Kidney epithelial cell (primary cell): Measurements from ENCODE around the gene GRIN2C. TPM values are rescaled to one million over a fixed set of nuclear protein-coding genes. Genes with fewer than 3 reads are reported as not detected.

Source experiments
- DNase-seq: peaks from one replicate; pipeline ENCODE4 v3.0.0-alpha.2; 2010; ENCODE audit warnings: low read depth
- H3K27me3 ChIP-seq: 2 replicates; pipeline ENCODE4 v1.6.0; 2011; ENCODE audit warnings: low read length; ENCODE audit not compliant: control insufficient read depth, insufficient read depth
- H3K36me3 ChIP-seq: 2 replicates; pipeline ENCODE4 v1.5.1; 2011; ENCODE audit warnings: low read length; ENCODE audit not compliant: control insufficient read depth, insufficient read depth
- H3K4me3 ChIP-seq: 2 replicates; pipeline ENCODE4 v1.5.1; 2011; ENCODE audit warnings: low read depth, mild to moderate bottlenecking, control low read depth, low read length
- total RNA-seq: library from RNA; depleted of rRNA; stranded (reverse); fragments of >200 nt; gene quantifications from 2 replicates; pipeline ENCODE4 v1.2.3, GENCODE V29; 2015
- TF ChIP-seq, protein P1 (sequence below): IDR thresholded peaks from 2 replicates; pipeline ENCODE4 v1.5.1; 2011; ENCODE audit warnings: mild to moderate bottlenecking, moderate library complexity, low read length, control low read depth, inconsistent platforms; ENCODE audit not compliant: insufficient read depth, poor library complexity, severe bottlenecking

GRIN2C gene
- total RNA-seq, 1 donor from 2014 or later = not detected

DNA sequence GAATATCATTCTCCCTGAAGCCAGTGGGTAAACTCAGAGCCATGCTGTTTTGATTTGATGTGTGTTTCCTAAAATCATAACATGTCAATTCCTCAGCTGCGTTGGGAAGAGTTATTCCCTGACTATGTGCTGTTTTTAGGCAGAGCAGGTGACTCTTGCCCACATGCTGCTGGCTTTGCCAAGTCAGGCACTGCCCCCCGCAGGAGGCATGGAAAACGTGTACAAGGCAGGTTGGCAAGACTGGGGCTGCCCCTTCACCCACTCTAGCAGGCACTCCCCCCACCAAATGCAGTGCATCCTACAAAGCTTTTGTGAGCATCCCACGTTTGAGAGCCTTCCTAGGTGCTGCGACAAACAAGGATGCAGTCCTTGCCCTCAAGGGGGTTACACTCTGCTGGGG is 45.2 kb downstream of the GRIN2C start:
- Histone ChIP-seq H3K36me3 (no peaks in the 10 kb centered on the region), H3K4me3 (no peak overlapping the region), H3K27me3 (no peaks in the 10 kb centered on the region)
- TF ChIP-seq, protein P1, sequence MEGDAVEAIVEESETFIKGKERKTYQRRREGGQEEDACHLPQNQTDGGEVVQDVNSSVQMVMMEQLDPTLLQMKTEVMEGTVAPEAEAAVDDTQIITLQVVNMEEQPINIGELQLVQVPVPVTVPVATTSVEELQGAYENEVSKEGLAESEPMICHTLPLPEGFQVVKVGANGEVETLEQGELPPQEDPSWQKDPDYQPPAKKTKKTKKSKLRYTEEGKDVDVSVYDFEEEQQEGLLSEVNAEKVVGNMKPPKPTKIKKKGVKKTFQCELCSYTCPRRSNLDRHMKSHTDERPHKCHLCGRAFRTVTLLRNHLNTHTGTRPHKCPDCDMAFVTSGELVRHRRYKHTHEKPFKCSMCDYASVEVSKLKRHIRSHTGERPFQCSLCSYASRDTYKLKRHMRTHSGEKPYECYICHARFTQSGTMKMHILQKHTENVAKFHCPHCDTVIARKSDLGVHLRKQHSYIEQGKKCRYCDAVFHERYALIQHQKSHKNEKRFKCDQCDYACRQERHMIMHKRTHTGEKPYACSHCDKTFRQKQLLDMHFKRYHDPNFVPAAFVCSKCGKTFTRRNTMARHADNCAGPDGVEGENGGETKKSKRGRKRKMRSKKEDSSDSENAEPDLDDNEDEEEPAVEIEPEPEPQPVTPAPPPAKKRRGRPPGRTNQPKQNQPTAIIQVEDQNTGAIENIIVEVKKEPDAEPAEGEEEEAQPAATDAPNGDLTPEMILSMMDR = peak; percentile 10
- DNase-seq = no peak

DNA sequence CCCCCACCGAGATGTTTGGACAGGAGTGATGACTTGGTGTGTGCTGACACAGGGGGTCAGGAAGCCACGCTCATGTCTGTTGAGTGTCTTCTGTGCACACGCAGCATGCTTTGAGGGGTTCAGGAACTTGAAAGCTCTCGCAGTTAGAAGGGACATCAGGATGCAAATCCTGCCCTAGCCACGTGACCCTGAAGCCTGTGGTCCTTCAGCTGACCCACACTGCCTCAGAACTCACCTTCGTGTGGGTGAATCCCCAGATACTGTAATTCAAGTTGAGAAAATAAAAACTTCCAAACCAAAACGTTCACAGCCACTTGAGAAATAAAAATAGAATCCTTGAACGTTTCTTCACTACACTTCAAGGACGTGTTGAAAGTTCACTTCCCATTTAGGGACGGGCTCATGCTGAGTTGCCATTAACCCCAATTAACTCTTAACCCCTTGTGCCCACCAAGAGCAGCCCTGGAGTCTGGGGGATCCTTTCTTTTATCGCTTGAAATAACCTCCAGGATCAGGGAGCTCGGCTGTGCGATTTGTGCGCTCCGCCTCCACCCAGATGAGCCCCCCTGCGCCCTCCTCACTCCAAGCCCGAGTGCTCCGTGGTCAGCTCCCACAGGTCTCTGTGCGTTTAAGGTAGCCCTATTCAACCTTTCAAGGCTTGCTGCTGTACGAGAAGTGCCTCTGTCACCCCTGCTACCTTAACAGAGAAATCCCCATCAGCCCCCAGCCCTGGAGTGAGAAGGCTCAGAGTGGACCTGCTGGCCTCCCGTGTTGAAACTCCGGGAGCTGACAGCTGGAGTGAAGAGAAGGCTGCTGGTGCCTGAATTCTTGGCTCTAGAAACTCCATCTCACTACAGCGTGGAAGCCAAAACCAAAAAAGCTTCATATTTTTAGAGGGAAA is 47.3 kb downstream of the GRIN2C start:
- TF ChIP-seq, protein P1 = no peak
- peaks cover 13% of the 10 kb centered on the region for H3K27me3 ChIP-seq
- no peak for DNase-seq
- no peaks in the 10 kb centered on the region for H3K36me3 ChIP-seq
- H3K4me3 ChIP-seq = no peak overlapping the region

- Histone ChIP-seq H3K36me3 (no peaks in the 10 kb centered on the region), H3K4me3 (no peak overlapping the region), H3K27me3 (peaks cover 13% of the 10 kb centered on the region)
- DNase-seq = no peak
- TF ChIP-seq, protein P1 = no peak
These were observed 48.8 kb downstream of the GRIN2C start for GRCh38 chr17:74810699-74811485.

DNA sequence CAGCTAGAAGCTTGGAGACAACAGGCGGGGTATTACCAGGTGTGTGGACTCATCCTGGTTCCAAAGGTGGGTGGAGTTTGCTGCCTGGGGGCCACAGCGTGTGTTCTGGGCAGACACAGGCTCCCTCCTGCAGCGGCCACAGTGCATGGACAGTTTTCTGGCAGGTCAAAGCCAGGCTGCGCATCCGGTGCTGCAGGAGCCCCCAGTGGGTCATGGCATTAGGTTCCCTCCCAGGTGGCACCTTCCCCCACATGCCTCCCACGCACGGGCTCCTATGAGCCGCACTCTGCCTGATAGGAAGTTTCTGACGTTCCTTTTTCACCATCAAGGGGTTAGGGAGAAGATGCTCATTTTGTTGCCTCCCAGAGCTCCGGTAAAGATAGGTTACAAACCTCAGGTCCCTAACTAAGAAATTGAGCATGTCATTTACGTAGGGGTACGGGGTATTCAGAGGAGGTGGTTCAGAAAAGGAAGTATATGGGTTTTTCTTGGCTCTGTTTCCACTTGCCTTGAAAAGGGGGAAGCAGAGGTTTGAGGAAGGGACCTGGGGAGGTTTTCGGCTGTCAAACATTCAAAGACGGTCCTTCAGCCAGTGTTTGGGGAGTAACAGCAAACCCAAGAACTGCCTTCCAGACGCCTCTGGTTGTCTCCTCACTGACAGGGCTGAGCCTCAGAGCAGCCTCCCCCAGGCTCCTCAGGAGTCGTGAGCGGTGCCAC is 50.8 kb downstream of the GRIN2C start:
- no peak for DNase-seq
- TF ChIP-seq, protein P1 = no peak
- H3K36me3 ChIP-seq = no peaks in the 10 kb centered on the region
- peaks cover 13% of the 10 kb centered on the region for H3K27me3 ChIP-seq
- no peak overlapping the region for H3K4me3 ChIP-seq

DNA sequence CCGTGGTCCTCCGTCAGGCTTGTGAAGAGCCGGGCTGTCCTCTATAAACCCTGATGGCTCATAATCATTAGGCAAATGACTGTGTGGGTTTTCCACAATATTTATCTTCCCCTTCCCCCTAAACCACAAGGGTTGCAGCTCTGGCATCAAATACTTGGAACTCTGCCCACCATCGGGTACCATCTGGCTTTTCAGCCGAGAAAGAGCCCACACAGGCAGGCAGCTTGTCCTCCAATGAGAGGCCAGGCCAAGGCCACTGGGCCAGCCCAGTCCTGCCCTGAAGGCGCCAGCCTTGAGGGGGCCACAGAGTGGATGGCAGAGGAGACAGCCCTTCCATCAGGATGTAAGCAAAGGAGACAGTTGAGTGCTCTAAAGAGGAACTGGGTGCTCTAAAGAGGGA is 51.8 kb downstream of the GRIN2C start:
- H3K27me3 ChIP-seq = peaks cover 13% of the 10 kb centered on the region
- TF ChIP-seq, protein P1 = no peak
- H3K36me3 ChIP-seq = no peaks in the 10 kb centered on the region
- DNase-seq = no peak
- no peak overlapping the region for H3K4me3 ChIP-seq
